ENCODE results near the gene SIDT2.

SIDT2 gene

DNA sequence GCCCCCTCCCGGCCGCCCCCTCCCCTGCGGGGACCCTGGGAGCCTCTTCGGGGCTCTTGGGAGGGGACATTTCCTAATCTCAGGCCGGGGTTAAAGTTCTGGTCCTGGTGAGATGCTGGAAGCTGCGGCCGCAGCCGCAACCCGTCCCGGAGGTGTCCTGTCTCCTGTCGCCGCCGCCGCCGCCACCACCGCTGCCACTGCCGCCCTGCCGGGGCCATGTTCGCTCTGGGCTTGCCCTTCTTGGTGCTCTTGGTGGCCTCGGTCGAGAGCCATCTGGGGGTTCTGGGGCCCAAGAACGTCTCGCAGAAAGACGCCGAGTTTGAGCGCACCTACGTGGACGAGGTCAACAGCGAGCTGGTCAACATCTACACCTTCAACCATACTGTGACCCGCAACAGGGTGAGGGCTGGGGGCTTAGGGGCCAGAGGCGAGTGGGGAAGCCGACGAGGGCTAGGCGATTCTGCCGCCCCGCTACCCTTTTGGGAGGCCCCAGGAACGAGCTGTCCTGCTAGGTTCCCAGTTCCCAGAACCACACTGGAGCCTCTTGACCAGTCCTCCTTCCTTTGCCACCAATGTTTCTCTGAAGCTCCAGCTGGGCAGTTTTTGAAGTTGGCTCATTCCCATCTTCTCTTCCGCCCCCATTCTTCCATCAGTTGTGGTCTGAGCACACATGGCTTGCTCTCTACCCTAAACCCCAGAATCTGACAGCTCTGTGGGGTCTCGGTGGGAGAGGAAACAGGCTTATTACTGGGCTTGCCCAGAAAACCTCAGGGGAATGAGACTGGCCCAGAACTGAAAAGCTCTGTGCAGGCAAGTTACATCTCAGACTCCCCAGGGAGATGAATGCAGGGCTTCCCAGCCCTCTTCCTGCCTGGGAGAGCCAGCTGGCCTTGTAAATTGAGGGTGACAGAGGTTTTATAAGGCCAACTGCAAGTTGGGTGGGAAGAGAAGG, 781 bp downstream of the SIDT2 start:
- Histone ChIP-seq H3K79me2 (ENCODE audit: insufficient read depth, low read length) (no peaks in the 10 kb centered on the region), H3K36me3 (ENCODE audit: insufficient read depth, low read length) (peaks cover 10% of the 10 kb centered on the region; the same call in 1 of the 2 replicates), H3K9me2 (ENCODE audit: low read depth, low read length) (no peaks in the 10 kb centered on the region), H4K20me1 (ENCODE audit: insufficient read depth, low read length) (no peaks in the 10 kb centered on the region), H3K9ac (ENCODE audit: low read length) (peak overlapping the region; percentile 78), H3K27ac (ENCODE audit: low read depth, low read length, poor library complexity, severe bottlenecking) (peak overlapping the region; percentile 60), H3K4me3 (ENCODE audit: low read depth, low read length, poor library complexity, severe bottlenecking) (peak overlapping the region; percentile 89), H3K9me3 (ENCODE audit: low read length) (no peaks in the 10 kb centered on the region), H3F3A (ENCODE audit: insufficient read depth, low read length) (no peaks in the 10 kb centered on the region), H3K4me2 (ENCODE audit: low read length) (peak overlapping the region; percentile 98), H3K4me1 (ENCODE audit: insufficient read depth, low read length, severe bottlenecking) (peaks cover 32% of the 10 kb centered on the region), H3K27me3 (ENCODE audit: insufficient read depth, low read length) (no peaks in the 10 kb centered on the region), H2AFZ (ENCODE audit: low read length) (no peak overlapping the region)
- no peak for TF ChIP-seq EZH2 (IDR thresholded peaks at IDR 0.05; ENCODE audit: borderline replicate concordance, low read length)
- TF ChIP-seq, protein P1, sequence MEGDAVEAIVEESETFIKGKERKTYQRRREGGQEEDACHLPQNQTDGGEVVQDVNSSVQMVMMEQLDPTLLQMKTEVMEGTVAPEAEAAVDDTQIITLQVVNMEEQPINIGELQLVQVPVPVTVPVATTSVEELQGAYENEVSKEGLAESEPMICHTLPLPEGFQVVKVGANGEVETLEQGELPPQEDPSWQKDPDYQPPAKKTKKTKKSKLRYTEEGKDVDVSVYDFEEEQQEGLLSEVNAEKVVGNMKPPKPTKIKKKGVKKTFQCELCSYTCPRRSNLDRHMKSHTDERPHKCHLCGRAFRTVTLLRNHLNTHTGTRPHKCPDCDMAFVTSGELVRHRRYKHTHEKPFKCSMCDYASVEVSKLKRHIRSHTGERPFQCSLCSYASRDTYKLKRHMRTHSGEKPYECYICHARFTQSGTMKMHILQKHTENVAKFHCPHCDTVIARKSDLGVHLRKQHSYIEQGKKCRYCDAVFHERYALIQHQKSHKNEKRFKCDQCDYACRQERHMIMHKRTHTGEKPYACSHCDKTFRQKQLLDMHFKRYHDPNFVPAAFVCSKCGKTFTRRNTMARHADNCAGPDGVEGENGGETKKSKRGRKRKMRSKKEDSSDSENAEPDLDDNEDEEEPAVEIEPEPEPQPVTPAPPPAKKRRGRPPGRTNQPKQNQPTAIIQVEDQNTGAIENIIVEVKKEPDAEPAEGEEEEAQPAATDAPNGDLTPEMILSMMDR (IDR thresholded peaks at IDR 0.05; ENCODE audit: low read length), result no peak

DNA sequence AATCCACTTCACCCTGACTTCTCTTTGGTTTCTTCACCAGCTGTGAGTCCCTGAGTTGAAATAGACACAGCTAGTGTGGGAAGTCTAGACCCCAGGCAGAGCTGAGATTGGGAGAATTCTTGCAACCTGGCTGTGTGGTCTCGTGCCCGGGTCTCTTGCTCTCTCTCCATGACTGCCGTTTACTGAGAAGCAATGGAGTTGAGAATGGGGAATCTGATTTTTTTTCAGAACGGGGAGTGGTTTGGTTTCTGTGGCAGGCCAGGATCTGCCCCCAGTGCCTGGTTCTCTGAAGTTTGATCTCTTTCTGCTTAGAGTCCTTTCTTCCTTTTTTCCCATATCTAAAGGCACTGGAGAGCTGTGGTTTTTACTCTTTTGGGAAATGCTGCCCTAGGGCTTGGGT, 1.5 kb downstream of the SIDT2 start:
- Histone ChIP-seq H3F3A (ENCODE audit: insufficient read depth, low read length) (no peaks in the 10 kb centered on the region), H2AFZ (ENCODE audit: low read length) (no peak overlapping the region), H3K27me3 (ENCODE audit: insufficient read depth, low read length) (no peaks in the 10 kb centered on the region), H4K20me1 (ENCODE audit: insufficient read depth, low read length) (no peaks in the 10 kb centered on the region), H3K4me1 (ENCODE audit: insufficient read depth, low read length, severe bottlenecking) (peaks cover 32% of the 10 kb centered on the region), H3K9ac (ENCODE audit: low read length) (peak overlapping the region; percentile 78; the same call in 1 of the 2 replicates), H3K9me3 (ENCODE audit: low read length) (no peaks in the 10 kb centered on the region), H3K79me2 (ENCODE audit: insufficient read depth, low read length) (no peaks in the 10 kb centered on the region), H3K4me3 (ENCODE audit: low read depth, low read length, poor library complexity, severe bottlenecking) (peak overlapping the region; percentile 89), H3K36me3 (ENCODE audit: insufficient read depth, low read length) (peaks cover 10% of the 10 kb centered on the region; the same call in 1 of the 2 replicates), H3K4me2 (ENCODE audit: low read length) (peak overlapping the region; percentile 98), H3K27ac (ENCODE audit: low read depth, low read length, poor library complexity, severe bottlenecking) (peak overlapping the region; percentile 60), H3K9me2 (ENCODE audit: low read depth, low read length) (no peaks in the 10 kb centered on the region)
- no peak for TF ChIP-seq EZH2 (IDR thresholded peaks at IDR 0.05; ENCODE audit: borderline replicate concordance, low read length)
- TF ChIP-seq, protein P1 (IDR thresholded peaks at IDR 0.05; ENCODE audit: low read length), result no peak

DNA sequence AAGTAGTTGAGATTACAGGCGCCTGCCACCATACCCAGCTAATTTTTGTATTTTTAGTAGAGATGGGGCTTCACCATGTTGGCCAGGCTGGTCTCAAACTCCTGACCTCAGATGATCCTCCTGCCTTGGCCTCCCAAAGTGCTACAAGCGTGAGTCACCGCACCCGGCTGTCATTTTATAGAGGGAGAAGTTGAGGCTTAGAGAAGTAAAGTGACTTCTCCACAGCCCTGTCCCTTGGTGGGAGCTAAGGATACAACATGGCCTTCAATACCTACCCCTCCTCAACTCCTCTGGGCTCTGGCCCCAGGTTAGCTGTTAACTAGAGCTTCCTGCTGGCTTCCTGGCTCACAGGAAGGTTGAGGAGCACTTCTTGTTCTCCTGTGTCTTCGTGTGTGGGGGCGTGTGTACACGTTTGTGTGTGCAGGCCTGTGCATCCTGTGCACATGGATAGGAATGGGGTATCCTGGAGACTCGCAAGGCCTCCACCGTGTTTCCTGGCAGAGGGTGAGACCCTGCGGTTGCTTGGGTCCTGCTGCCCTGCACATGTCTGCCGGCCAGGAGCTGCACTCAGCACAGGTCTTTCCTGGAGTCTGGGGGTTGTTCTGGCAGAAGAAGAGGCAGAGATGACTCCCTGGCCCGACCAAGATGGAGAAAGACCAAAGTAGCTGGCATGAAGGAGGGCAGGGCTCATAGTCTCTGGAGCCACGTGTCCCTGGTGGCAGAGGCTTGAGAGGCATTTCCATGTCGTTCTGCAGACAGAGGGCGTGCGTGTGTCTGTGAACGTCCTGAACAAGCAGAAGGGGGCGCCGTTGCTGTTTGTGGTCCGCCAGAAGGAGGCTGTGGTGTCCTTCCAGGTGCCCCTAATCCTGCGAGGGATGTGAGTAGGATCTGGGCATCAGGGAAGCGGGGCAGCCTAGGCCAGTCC, 2.4 kb downstream of the SIDT2 start:
- H3F3A ChIP-seq (ENCODE audit: insufficient read depth, low read length), result no peaks in the 10 kb centered on the region
- peaks cover 32% of the 10 kb centered on the region for H3K4me1 ChIP-seq (ENCODE audit: insufficient read depth, low read length, severe bottlenecking)
- H3K79me2 ChIP-seq (ENCODE audit: insufficient read depth, low read length), result no peaks in the 10 kb centered on the region
- no peaks in the 10 kb centered on the region for H3K9me3 ChIP-seq (ENCODE audit: low read length)
- no peak for TF ChIP-seq EZH2 (IDR thresholded peaks at IDR 0.05; ENCODE audit: borderline replicate concordance, low read length)
- TF ChIP-seq, protein P1 (IDR thresholded peaks at IDR 0.05; ENCODE audit: low read length), result peak; percentile 71
- H3K9me2 ChIP-seq (ENCODE audit: low read depth, low read length), result no peaks in the 10 kb centered on the region
- peak overlapping the region; percentile 36; the same call in 1 of the 2 replicates for H3K9ac ChIP-seq (ENCODE audit: low read length)
- H3K27ac ChIP-seq (ENCODE audit: low read depth, low read length, poor library complexity, severe bottlenecking), result peak overlapping the region; percentile 18
- H3K36me3 ChIP-seq (ENCODE audit: insufficient read depth, low read length), result peaks cover 6% of the 10 kb centered on the region; the same call in 1 of the 2 replicates
- H3K4me3 ChIP-seq (ENCODE audit: low read depth, low read length, poor library complexity, severe bottlenecking), result peak overlapping the region; percentile 12
- peak overlapping the region; percentile 49 for H3K4me2 ChIP-seq (ENCODE audit: low read length)
- no peaks in the 10 kb centered on the region for H3K27me3 ChIP-seq (ENCODE audit: insufficient read depth, low read length)
- H4K20me1 ChIP-seq (ENCODE audit: insufficient read depth, low read length), result no peaks in the 10 kb centered on the region
- no peak overlapping the region for H2AFZ ChIP-seq (ENCODE audit: low read length)

All from OCI-LY1 (cell line).